Ascending aorta (tissue), 2 donors: ENCODE data around the gene DHX34. TPM values are rescaled to one million over a fixed set of nuclear protein-coding genes. Genes with fewer than 3 reads are reported as not detected.

ENCODE experiments used
- DNase-seq, 2 donors: peaks; one replicate each; pipeline ENCODE4 v3.0.0-alpha.2; 2019; ENCODE audit warnings: low spot score in 2 of 2
- H3K27ac ChIP-seq, 2 donors: fragments of 200-600 bp; sonication (generic); one replicate each; pipeline ENCODE4 v1.5.1; 2016 to 2017; ENCODE audit warnings: mild to moderate bottlenecking in 1 of 2
- H3K27me3 ChIP-seq: fragments of 200-600 bp; sonication (generic); one replicate; pipeline ENCODE4 v1.5.1; 2017
- H3K36me3 ChIP-seq, 2 donors: fragments of 200-600 bp; sonication (generic); one replicate each; pipeline ENCODE4 v1.5.1; 2016
- H3K4me1 ChIP-seq, 2 donors: fragments of 200-600 bp; sonication (generic); one replicate each; pipeline ENCODE4 v1.5.1; 2016 to 2017; ENCODE audit warnings: mild to moderate bottlenecking in 1 of 2
- H3K4me3 ChIP-seq, 2 donors: fragments of 200-600 bp; sonication (generic); one replicate each; pipeline ENCODE4 v1.5.1; 2016 to 2017; ENCODE audit warnings: mild to moderate bottlenecking in 1 of 2
- H3K9me3 ChIP-seq, 2 donors: fragments of 200-600 bp; sonication (generic); one replicate each; pipeline ENCODE4 v1.5.1; 2016
- intact Hi-C: fragments of 100-400 bp; cut with DNase I; formaldehyde crosslinking; loops from one replicate; pipeline ENCODE4 v1.15.1; 2023
- total RNA-seq: library from RNA; depleted of rRNA; stranded (reverse); fragments of >200 nt; gene quantifications from one replicate; pipeline ENCODE4 v1.1.0, GENCODE V29; 2016
- TF ChIP-seq, protein P1 (sequence below), 3 experiments: fragments of 200-600 bp in 2 of 3; fragments of 450-650 bp in 1 of 3; sonication (generic) in 2 of 3; IDR thresholded peaks; one replicate each; pipeline ENCODE4 v1.5.1; 2016 to 2019; ENCODE audit warnings: antibody characterized with exemption in 3 of 3, mild to moderate bottlenecking in 1 of 3, moderate library complexity in 1 of 3

DHX34 gene
- total RNA-seq, 1 donor from 2014 or later, result 8.0 TPM

DNA sequence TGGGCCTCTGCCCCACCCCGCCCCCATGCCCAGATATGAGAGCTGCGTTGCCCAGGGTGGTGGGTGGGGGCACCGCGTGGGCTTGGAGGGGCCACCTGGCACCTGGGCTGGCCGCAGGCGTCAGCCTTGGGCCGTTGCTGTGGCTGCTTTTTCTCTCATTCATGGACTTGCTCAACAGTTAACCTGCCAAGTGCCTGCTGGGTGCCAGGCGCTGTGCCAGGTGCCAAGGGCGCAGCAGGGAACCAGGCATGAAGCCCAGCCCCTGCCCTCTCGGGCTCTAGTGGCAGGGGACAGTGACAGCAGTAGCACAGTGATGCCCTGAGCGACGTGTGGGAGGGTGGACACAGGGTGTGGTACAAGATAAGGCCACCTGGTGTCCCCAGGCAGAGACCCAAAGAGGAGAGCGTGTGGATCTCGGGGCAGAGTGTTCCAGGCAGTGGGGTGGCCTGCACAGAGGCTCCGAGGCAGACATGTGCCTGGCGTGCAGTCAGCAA lies 28.1 kb downstream of the DHX34 start:
- Histone ChIP-seq H3K27ac (no peak overlapping the region), H3K4me3 (no peak overlapping the region), H3K4me1 (no peaks in the 10 kb centered on the region), H3K9me3 (no peaks in the 10 kb centered on the region), H3K27me3 (no peaks in the 10 kb centered on the region), H3K36me3 (peaks cover 76 to 98% of the 10 kb centered on the region in 2 donors)
- DNase-seq, result no peak
- intact Hi-C loops, result no loop called here
- TF ChIP-seq, protein P1, sequence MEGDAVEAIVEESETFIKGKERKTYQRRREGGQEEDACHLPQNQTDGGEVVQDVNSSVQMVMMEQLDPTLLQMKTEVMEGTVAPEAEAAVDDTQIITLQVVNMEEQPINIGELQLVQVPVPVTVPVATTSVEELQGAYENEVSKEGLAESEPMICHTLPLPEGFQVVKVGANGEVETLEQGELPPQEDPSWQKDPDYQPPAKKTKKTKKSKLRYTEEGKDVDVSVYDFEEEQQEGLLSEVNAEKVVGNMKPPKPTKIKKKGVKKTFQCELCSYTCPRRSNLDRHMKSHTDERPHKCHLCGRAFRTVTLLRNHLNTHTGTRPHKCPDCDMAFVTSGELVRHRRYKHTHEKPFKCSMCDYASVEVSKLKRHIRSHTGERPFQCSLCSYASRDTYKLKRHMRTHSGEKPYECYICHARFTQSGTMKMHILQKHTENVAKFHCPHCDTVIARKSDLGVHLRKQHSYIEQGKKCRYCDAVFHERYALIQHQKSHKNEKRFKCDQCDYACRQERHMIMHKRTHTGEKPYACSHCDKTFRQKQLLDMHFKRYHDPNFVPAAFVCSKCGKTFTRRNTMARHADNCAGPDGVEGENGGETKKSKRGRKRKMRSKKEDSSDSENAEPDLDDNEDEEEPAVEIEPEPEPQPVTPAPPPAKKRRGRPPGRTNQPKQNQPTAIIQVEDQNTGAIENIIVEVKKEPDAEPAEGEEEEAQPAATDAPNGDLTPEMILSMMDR (IDR thresholded peaks at IDR 0.05), result no peak

DNA sequence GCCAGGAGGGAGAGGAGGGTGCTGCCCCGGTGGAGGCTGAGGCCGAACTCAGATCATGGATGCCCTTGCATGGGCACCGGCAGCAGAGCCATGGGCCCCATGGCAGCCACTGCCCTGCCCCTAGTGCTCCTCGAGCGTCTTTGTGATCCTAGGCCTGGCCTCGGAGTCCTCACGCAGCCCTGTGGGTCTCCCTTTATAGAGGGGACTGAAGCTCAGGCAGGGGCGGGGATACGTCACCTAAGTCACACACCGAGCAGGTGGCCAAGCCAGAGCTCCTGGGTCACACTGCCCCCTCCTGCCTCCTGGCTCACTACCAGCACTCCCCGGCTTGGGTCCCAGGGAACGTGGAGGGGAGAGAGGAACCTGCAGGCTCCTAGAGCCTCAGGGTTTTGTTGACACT lies 28.7 kb downstream of the DHX34 start:
- Histone ChIP-seq H3K27ac (no peak overlapping the region), H3K9me3 (no peaks in the 10 kb centered on the region), H3K4me1 (no peaks in the 10 kb centered on the region), H3K36me3 (peaks cover 73 to 95% of the 10 kb centered on the region in 2 donors), H3K27me3 (no peaks in the 10 kb centered on the region), H3K4me3 (no peak overlapping the region)
- DNase-seq, result no peak
- TF ChIP-seq, protein P1 (IDR thresholded peaks at IDR 0.05), result no peak
- intact Hi-C loops, result no loop called here

DNA sequence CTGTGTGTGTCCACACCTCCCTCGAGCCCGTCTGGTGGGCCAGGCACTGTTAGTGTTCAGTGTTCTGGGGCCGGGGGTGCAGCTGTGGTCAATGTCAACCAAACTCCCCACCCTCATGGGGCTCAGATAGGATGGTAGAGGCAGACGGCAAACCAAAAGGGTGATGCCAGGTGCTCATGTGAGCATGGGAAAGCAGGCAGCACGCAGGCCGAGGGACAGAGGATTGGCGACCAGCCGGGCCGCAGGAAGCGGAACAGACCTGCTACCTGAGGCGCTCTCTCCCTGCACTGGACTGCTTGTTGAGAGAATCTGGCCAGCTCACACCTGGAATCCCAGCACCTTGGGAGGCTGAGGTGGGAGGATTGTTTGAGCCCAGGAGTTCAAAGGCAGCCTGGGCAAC lies 29.1 kb downstream of the DHX34 start:
- Histone ChIP-seq H3K9me3 (no peaks in the 10 kb centered on the region), H3K27me3 (no peaks in the 10 kb centered on the region), H3K4me3 (no peak overlapping the region), H3K27ac (no peak overlapping the region), H3K36me3 (peaks cover 68 to 90% of the 10 kb centered on the region in 2 donors), H3K4me1 (no peaks in the 10 kb centered on the region)
- TF ChIP-seq, protein P1 (IDR thresholded peaks at IDR 0.05), result no peak
- no peak for DNase-seq
- intact Hi-C loops, result no loop called here

DNA sequence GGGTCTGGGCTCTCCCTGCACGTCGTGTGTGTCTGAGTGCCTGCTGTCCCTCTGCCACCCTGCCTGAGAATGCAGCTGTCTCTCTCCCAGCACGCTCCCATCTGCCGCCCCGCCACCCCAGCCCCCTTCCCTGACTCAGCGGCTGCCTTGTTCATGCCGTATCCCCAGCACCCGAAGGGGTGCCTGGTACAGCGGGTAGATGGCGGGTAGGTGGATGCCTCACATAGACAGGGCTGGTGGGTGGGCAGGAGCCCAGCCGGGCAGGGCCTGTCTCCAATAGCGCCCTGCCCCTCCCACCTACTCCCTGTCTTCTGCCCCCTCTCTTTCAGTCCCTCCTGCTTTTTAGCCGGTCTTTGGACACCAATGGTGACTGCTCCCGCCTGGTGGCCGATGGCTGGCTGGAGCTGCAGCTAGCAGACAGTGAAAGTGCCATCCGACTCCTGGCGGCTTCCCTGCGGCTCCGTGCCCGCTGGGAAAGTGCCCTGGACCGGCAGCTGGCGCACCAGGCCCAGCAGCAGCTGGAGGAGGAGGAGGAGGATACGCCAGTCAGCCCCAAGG lies 30.3 kb downstream of the DHX34 start:
- peaks cover 58 to 78% of the 10 kb centered on the region in 2 donors for H3K36me3 ChIP-seq

DNA sequence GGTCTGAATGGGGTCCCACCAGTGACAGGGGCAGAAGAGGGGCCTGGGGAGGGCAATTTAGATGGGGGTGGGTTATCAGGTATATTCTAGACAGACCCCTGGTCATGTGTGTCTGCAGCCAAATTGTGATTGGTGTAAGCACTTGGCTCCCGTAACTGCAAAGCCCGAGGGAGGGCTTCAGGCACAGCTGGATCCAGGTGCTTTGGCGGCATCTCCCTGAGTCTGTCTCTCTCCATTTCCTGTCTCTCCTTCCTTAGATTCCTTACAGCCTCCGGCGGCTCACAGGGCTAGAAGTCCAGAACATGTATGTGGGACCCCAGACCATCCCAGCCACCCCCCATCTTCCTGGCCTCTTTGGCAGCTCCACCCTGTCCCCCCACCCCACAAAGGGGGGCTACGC lies 31.4 kb downstream of the DHX34 start:
- TF ChIP-seq, protein P1 (IDR thresholded peaks at IDR 0.05), result no peak
- intact Hi-C loops, result no loop called here
- DNase-seq, result no peak
- Histone ChIP-seq H3K9me3 (no peaks in the 10 kb centered on the region), H3K27me3 (no peaks in the 10 kb centered on the region), H3K4me1 (no peaks in the 10 kb centered on the region), H3K4me3 (no peak overlapping the region), H3K27ac (no peak overlapping the region), H3K36me3 (peaks cover 47 to 67% of the 10 kb centered on the region in 2 donors)

More for the DNA sequence above, 30.3 kb downstream of the DHX34 start:
- Histone ChIP-seq H3K9me3 (no peaks in the 10 kb centered on the region), H3K4me1 (no peaks in the 10 kb centered on the region), H3K27ac (no peak overlapping the region), H3K4me3 (no peak overlapping the region), H3K27me3 (no peaks in the 10 kb centered on the region)
- no peak for DNase-seq
- intact Hi-C loops, result no loop called here
- TF ChIP-seq, protein P1 (IDR thresholded peaks at IDR 0.05), result no peak
